NCI-H2227 (cell line): ENCODE results near the gene MDC1.
"Not testable (repeated sequence)": the region's sequence is repeated elsewhere in the genome, so short reads cannot be mapped to it uniquely, and the experiment has no call there.

ENCODE experiments used
- DNase-seq: peaks from one replicate; lab custom pipeline; 2025; ENCODE audit not compliant: unreplicated experiment; lab: John Stamatoyannopoulos, UW

MDC1 gene

GRCh38 chr6:30683183-30683979, 33.7 kb downstream of the MDC1 start:
- DNase-seq = no peak

- no peak for DNase-seq
Measured at GRCh38 chr6:30682143-30683117, 34.7 kb downstream of the MDC1 start.

- DNase-seq = no peak
Measured at GRCh38 chr6:30681766-30682142, 35.3 kb downstream of the MDC1 start.

GRCh38 chr6:30679765-30680535, 37.1 kb downstream of the MDC1 start:
- no peak for DNase-seq

- DNase-seq = peak; percentile 76
Measured at GRCh38 chr6:30678964-30679726, 37.9 kb downstream of the MDC1 start.

- no peak for DNase-seq
Measured at GRCh38 chr6:30676660-30677285, 40.3 kb downstream of the MDC1 start.

- peak; percentile 98 for DNase-seq
Measured at GRCh38 chr6:30672445-30673253, 44.4 kb downstream of the MDC1 start, which contains the start of gene DHX16. TSS of gene DHX16 (minus strand) at chr6:30673006. CDS start at chr6:30672841, 165 bp downstream.

GRCh38 chr6:30670760-30671527, 46.1 kb downstream of the MDC1 start:
- DNase-seq = no peak

- DNase-seq = not testable (repeated sequence)
Measured at GRCh38 chr6:30666300-30666699, 50.8 kb downstream of the MDC1 start.

GRCh38 chr6:30664994-30665767, 51.9 kb downstream of the MDC1 start:
- DNase-seq = no peak

- DNase-seq = not testable (repeated sequence)
Measured at GRCh38 chr6:30657922-30658321, 59.2 kb downstream of the MDC1 start.

GRCh38 chr6:30657454-30657853, 59.6 kb downstream of the MDC1 start:
- no peak for DNase-seq

GRCh38 chr6:30656513-30656912, 60.6 kb downstream of the MDC1 start:
- no peak for DNase-seq

GRCh38 chr6:30655743-30656094, 61.4 kb downstream of the MDC1 start:
- DNase-seq = no peak

GRCh38 chr6:30654798-30655742, 62.0 kb downstream of the MDC1 start:
- no peak for DNase-seq

- DNase-seq = no peak
Measured at GRCh38 chr6:30651143-30651542, 65.9 kb downstream of the MDC1 start.
